Activated T-helper 2 cell treated with anti-CD3 and anti-CD28 coated beads, Interferon-gamma antibody, Interleukin-2, Interleukin-4, amounts not matched to agents 10 μg/mL and 5 μg/mL and 100 μg/mL, durations not matched to agents 14 hours and 24 hours and 36 hours (primary cell): ENCODE data around the gene ENPP4. TPM values are rescaled to one million over a fixed set of nuclear protein-coding genes. Genes with fewer than 3 reads are reported as not detected.

Source experiments
- DNase-seq: peaks from one replicate; pipeline ENCODE4 v3.0.0; 2021; ENCODE audit warnings: low spot score
- H3K27ac Mint-ChIP-seq: one replicate; pipeline ENCODE4 v1.8.0; 2021; ENCODE audit warnings: mixed read lengths
- H3K27me3 Mint-ChIP-seq: one replicate; pipeline ENCODE4 v1.8.0; 2021; ENCODE audit warnings: low read depth, mixed read lengths
- H3K36me3 Mint-ChIP-seq: one replicate; pipeline ENCODE4 v1.8.0; 2021; ENCODE audit warnings: low read depth, mixed read lengths
- H3K4me1 Mint-ChIP-seq: one replicate; pipeline ENCODE4 v1.8.0; 2021; ENCODE audit warnings: low read depth, mixed read lengths
- H3K4me3 Mint-ChIP-seq: one replicate; pipeline ENCODE4 v1.8.0; 2021; ENCODE audit warnings: low read depth, mild to moderate bottlenecking, moderate library complexity, mixed read lengths
- H3K9me3 Mint-ChIP-seq: one replicate; pipeline ENCODE4 v1.8.0; 2021; ENCODE audit warnings: mixed read lengths
- intact Hi-C: fragments of 100-400 bp; cut with micrococcal nuclease; formaldehyde crosslinking; loops from one replicate; pipeline ENCODE4 v1.15.1; 2023
- total RNA-seq: library from RNA; stranded (reverse); gene quantifications from 2 replicates; pipeline ENCODE4 v1.2.3, GENCODE V29; 2022

Gene ENPP4
- total RNA-seq, 1 donor from 2014 or later = 5.4 TPM

DNA sequence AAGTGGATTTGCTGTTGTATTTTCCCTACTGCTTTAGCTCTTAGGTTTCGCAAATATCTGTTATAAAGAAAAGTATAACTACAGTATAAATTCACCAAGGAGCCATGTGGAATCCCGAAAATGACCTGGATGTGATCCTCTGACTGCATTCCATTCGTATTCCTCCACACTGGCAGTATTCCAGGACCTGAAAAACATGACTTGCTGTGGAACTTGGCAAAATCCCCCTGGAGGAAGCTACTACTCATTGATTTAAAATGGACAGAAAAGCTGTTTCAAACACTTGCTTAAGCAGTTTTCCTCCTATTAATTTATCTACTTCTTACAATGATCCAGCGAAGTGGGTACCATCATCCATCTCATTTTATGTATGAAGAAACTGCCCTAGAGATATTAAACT, 54.3 kb downstream of the ENPP4 start:
- H3K4me1 Mint-ChIP-seq = no peaks in the 10 kb centered on the region
- H3K27ac Mint-ChIP-seq = no peak overlapping the region
- DNase-seq = no peak
- H3K36me3 Mint-ChIP-seq = no peaks in the 10 kb centered on the region
- peaks cover 70% of the 10 kb centered on the region for H3K27me3 Mint-ChIP-seq
- H3K4me3 Mint-ChIP-seq = no peak overlapping the region
- intact Hi-C loops = no loop called here
- H3K9me3 Mint-ChIP-seq = no peaks in the 10 kb centered on the region

DNA sequence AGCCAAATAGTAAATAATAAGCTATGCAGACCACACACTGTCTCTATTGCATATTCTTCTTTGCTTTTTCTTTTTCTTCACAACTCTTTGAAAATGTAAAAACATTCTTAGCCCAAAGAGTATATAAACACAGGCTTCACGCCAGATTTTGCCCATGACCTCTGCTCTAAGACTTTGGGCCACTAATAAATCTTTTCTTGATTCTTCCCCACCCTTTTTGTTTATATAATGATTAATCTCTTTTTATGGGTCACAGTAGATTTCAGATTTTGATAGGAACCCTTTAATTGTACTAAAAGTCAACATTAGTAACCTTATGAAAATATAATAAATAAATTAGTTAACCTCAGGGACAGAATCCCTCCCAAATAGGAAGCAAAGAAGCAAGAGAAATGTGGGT, 56.8 kb downstream of the ENPP4 start:
- H3K4me3 Mint-ChIP-seq = no peak overlapping the region
- no peaks in the 10 kb centered on the region for H3K36me3 Mint-ChIP-seq
- H3K27me3 Mint-ChIP-seq = peaks cover 62% of the 10 kb centered on the region
- no peak overlapping the region for H3K27ac Mint-ChIP-seq
- no peak for DNase-seq
- H3K9me3 Mint-ChIP-seq = no peaks in the 10 kb centered on the region
- no peaks in the 10 kb centered on the region for H3K4me1 Mint-ChIP-seq
- intact Hi-C loops = no loop called here

DNA sequence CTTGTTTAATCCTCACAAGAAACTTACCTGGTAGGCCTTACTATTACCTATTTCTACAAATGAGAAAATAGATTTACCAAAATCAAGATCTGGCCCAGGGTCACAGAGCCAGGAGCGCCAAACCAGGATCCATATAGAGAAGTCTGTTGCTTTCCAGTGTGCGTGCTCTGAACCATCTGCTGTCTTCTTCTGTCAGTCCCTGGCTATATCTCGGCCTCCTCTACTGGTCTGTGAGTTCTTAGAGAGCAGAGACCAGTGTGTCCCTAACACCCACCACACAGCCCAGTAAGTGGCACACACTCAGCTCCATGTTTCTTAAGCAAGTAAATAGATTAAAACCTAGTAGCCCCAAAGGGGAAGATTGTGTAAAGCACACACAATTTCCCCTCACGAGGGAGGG, 59.9 kb downstream of the ENPP4 start:
- Mint-ChIP-seq H3K27me3 (peaks cover 55% of the 10 kb centered on the region), H3K4me3 (no peak overlapping the region), H3K27ac (no peak overlapping the region), H3K4me1 (no peaks in the 10 kb centered on the region), H3K9me3 (no peaks in the 10 kb centered on the region), H3K36me3 (no peaks in the 10 kb centered on the region)
- intact Hi-C loops = no loop called here
- DNase-seq = no peak

DNA sequence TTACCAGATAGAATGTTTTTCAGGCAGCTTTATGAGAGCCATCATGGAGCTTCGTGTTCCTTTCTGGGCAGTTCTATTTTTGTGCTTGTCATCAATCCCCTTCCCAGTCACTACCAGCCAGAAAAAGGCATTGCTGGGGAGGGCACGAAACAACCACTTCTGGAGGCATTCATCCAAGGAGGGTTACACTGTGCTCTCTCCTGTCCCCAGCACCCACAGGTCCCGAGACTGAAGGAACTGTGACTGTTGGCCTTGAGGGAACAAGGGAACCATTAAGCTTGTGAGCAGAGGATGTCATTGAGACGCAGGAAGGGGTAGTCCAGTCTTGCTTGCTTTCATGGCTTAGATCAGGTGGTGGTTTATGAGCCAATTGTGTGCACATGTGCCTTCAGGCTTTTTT, 61.1 kb downstream of the ENPP4 start:
- no peaks in the 10 kb centered on the region for H3K9me3 Mint-ChIP-seq
- no peaks in the 10 kb centered on the region for H3K4me1 Mint-ChIP-seq
- no peak overlapping the region for H3K4me3 Mint-ChIP-seq
- no peak overlapping the region for H3K27ac Mint-ChIP-seq
- DNase-seq = no peak
- peaks cover 48% of the 10 kb centered on the region for H3K27me3 Mint-ChIP-seq
- H3K36me3 Mint-ChIP-seq = no peaks in the 10 kb centered on the region
- intact Hi-C loops = no loop called here

DNA sequence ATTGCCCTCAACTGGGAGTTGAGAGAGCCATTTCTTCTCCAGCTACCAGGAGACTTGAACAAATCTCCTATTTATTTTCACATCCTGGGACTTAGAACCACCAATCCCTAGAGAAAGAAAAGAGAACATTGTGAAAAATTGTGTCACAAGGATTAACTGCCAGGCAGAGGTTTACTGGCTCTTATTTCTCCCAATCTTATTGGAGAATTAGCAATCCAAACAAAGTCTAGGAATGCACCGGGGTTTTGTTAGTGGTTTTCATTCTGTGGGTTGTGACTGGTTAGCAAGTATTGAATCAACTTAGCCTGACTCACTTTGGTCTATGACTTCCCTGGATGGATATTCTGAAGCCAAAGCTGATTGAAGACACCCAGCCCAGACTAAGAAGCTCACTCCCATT, 62.2 kb downstream of the ENPP4 start:
- intact Hi-C loops = no loop called here

More for the DNA sequence above, 62.2 kb downstream of the ENPP4 start:
- H3K4me1 Mint-ChIP-seq = no peaks in the 10 kb centered on the region
- no peaks in the 10 kb centered on the region for H3K36me3 Mint-ChIP-seq
- peaks cover 43% of the 10 kb centered on the region for H3K27me3 Mint-ChIP-seq
- H3K27ac Mint-ChIP-seq = no peak overlapping the region
- DNase-seq = no peak
- H3K9me3 Mint-ChIP-seq = no peaks in the 10 kb centered on the region
- H3K4me3 Mint-ChIP-seq = no peak overlapping the region

Other genes starting within 250 kb of the ENPP4 start
- 3.0 and 3.8 TPM in 2 replicates for gene CLIC5, start 114.1 kb upstream of the ENPP4 start, total RNA-seq
- gene ENPP5, start 41.0 kb downstream of the ENPP4 start, total RNA-seq = not detected in 2 replicates